GM12878 (cell line): ENCODE data around the gene ACTL8.

Experiments used
- ASH2L ChIP-seq: fragments of 300-600, 200-600 bp; sonication (generic); IDR thresholded peaks from 2 replicates; pipeline ENCODE4 v1.6.1; 2017; ENCODE audit warnings: low read depth, mild to moderate bottlenecking, borderline replicate concordance
- BMI1 ChIP-seq: fragments of 450-650 bp; IDR thresholded peaks from 2 replicates; pipeline ENCODE4 v1.6.1; 2016; ENCODE audit warnings: mild to moderate bottlenecking, moderate library complexity, borderline replicate concordance
- EZH2 ChIP-seq: IDR thresholded peaks from 2 replicates; pipeline ENCODE4 v1.6.1; 2012; ENCODE audit warnings: low read depth, mild to moderate bottlenecking, control low read depth, inconsistent platforms, low read length, borderline replicate concordance; ENCODE audit not compliant: control insufficient read depth
- GABPA ChIP-seq: IDR thresholded peaks from 2 replicates; pipeline ENCODE4 v1.6.1; 2014; ENCODE audit warnings: antibody characterized with exemption, low read depth, mild to moderate bottlenecking, inconsistent platforms
- HDGF ChIP-seq: fragments of 450-650 bp; IDR thresholded peaks from 2 replicates; pipeline ENCODE4 v1.6.1; 2016; ENCODE audit warnings: antibody characterized with exemption
- JUND ChIP-seq: IDR thresholded peaks from 2 replicates; pipeline ENCODE4 v1.6.1; 2012; ENCODE audit warnings: low read depth, mild to moderate bottlenecking, low read length, improper control_type of control experiment, moderate library complexity
- MTA2 ChIP-seq: fragments of 450-650 bp; IDR thresholded peaks from 2 replicates; pipeline ENCODE4 v1.6.1; 2016; ENCODE audit warnings: low read depth, mild to moderate bottlenecking, moderate library complexity
- NBN ChIP-seq: fragments of 450-650 bp; IDR thresholded peaks from 2 replicates; pipeline ENCODE4 v1.6.1; 2016
- POLR2A ChIP-seq: IDR thresholded peaks from 2 replicates; pipeline ENCODE4 v1.6.1; 2011; ENCODE audit warnings: low read depth, mild to moderate bottlenecking, low read length
- SMC3 ChIP-seq: IDR thresholded peaks from 2 replicates; pipeline ENCODE4 v1.6.1; 2011; ENCODE audit warnings: low read length, improper control_type of control experiment, borderline replicate concordance
- TCF12 ChIP-seq: IDR thresholded peaks from 2 replicates; pipeline ENCODE4 v1.6.1; 2011; ENCODE audit warnings: low read depth, mild to moderate bottlenecking, low read length
- YY1 ChIP-seq: IDR thresholded peaks from 2 replicates; pipeline ENCODE4 v1.6.1; 2011; ENCODE audit warnings: low read depth, mild to moderate bottlenecking, low read length
- TF ChIP-seq, protein P1 (sequence below), 3 experiments: IDR thresholded peaks in 2 of 3; conservative IDR thresholded peaks in 1 of 3; 2 replicates each; pipeline ENCODE4 v1.5.1; 2011; ENCODE audit warnings: low read depth in 3 of 3, low read length in 3 of 3, mild to moderate bottlenecking in 3 of 3, control low read depth in 2 of 3, moderate library complexity in 2 of 3, inconsistent platforms in 1 of 3, mixed read lengths in 1 of 3; ENCODE audit not compliant: control insufficient read depth in 2 of 3, insufficient read depth in 1 of 3; ENCODE audit errors: extremely low read depth in 1 of 3
- TF ChIP-seq, protein P2 (sequence below): IDR thresholded peaks from 2 replicates; pipeline ENCODE4 v1.6.1; 2012; ENCODE audit warnings: mild to moderate bottlenecking, low read depth, low read length

GRCh38 chr1:17867470-17867869 is 112.3 kb downstream of the ACTL8 start:
- no peak for TF ChIP-seq POLR2A
- no peak for TF ChIP-seq ASH2L
- TF ChIP-seq GABPA, result no peak
- no peak for TF ChIP-seq HDGF
- TF ChIP-seq EZH2, result no peak
- TF ChIP-seq JUND, result no peak
- TF ChIP-seq TCF12, result no peak
- TF ChIP-seq MTA2, result no peak
- TF ChIP-seq BMI1, result no peak
- TF ChIP-seq, protein P1, sequence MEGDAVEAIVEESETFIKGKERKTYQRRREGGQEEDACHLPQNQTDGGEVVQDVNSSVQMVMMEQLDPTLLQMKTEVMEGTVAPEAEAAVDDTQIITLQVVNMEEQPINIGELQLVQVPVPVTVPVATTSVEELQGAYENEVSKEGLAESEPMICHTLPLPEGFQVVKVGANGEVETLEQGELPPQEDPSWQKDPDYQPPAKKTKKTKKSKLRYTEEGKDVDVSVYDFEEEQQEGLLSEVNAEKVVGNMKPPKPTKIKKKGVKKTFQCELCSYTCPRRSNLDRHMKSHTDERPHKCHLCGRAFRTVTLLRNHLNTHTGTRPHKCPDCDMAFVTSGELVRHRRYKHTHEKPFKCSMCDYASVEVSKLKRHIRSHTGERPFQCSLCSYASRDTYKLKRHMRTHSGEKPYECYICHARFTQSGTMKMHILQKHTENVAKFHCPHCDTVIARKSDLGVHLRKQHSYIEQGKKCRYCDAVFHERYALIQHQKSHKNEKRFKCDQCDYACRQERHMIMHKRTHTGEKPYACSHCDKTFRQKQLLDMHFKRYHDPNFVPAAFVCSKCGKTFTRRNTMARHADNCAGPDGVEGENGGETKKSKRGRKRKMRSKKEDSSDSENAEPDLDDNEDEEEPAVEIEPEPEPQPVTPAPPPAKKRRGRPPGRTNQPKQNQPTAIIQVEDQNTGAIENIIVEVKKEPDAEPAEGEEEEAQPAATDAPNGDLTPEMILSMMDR (IDR thresholded peaks at IDR 0.05 in 2 of 3, conservative IDR thresholded peaks at IDR 0.05 in 1 of 3; ENCODE audit: control insufficient read depth in 2 of 3, extremely low read depth in 1 of 3, insufficient read depth in 1 of 3, low read depth in 3 of 3, low read length in 3 of 3), result no peak
- TF ChIP-seq, protein P2, sequence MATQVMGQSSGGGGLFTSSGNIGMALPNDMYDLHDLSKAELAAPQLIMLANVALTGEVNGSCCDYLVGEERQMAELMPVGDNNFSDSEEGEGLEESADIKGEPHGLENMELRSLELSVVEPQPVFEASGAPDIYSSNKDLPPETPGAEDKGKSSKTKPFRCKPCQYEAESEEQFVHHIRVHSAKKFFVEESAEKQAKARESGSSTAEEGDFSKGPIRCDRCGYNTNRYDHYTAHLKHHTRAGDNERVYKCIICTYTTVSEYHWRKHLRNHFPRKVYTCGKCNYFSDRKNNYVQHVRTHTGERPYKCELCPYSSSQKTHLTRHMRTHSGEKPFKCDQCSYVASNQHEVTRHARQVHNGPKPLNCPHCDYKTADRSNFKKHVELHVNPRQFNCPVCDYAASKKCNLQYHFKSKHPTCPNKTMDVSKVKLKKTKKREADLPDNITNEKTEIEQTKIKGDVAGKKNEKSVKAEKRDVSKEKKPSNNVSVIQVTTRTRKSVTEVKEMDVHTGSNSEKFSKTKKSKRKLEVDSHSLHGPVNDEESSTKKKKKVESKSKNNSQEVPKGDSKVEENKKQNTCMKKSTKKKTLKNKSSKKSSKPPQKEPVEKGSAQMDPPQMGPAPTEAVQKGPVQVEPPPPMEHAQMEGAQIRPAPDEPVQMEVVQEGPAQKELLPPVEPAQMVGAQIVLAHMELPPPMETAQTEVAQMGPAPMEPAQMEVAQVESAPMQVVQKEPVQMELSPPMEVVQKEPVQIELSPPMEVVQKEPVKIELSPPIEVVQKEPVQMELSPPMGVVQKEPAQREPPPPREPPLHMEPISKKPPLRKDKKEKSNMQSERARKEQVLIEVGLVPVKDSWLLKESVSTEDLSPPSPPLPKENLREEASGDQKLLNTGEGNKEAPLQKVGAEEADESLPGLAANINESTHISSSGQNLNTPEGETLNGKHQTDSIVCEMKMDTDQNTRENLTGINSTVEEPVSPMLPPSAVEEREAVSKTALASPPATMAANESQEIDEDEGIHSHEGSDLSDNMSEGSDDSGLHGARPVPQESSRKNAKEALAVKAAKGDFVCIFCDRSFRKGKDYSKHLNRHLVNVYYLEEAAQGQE, result no peak
- no peak for TF ChIP-seq YY1
- TF ChIP-seq SMC3, result no peak
- no peak for TF ChIP-seq NBN
